Stimulated activated naive B cell treated with anti-CD40 and anti-IgM and Interleukin-4, amounts not matched to agents 10 μg/mL and 1 μg/mL and 100 μg/mL, for 72 hours (primary cell): ENCODE measurements around the gene CEP164.
"Not testable (repeated sequence)": the region's sequence is repeated elsewhere in the genome, so short reads cannot be mapped to it uniquely, and the experiment has no call there.

Experiments used
- ATAC-seq, 2 donors: fragments of 150-1000 bp; cut with Tn5 transposase; replicated peaks; 2 replicates each; pipeline ENCODE4 v1.10.0; 2021; ENCODE audit warnings: moderate library complexity in 1 of 2
- DNase-seq: peaks from one replicate; pipeline ENCODE4 v3.0.0; 2021
- H3K27ac Mint-ChIP-seq: one replicate; pipeline ENCODE4 v1.8.0; 2022; ENCODE audit warnings: mild to moderate bottlenecking, mixed read lengths
- H3K27me3 Mint-ChIP-seq, 2 donors: one replicate each; pipeline ENCODE4 v1.8.0; 2022; ENCODE audit warnings: mixed read lengths in 2 of 2
- H3K36me3 Mint-ChIP-seq, 2 donors: one replicate each; pipeline ENCODE4 v1.8.0; 2022; ENCODE audit warnings: mixed read lengths in 2 of 2, mild to moderate bottlenecking in 1 of 2
- H3K4me1 Mint-ChIP-seq, 2 donors: one replicate each; pipeline ENCODE4 v1.8.0; 2022; ENCODE audit warnings: mixed read lengths in 2 of 2, mild to moderate bottlenecking in 1 of 2
- H3K4me3 Mint-ChIP-seq, 2 donors: one replicate each; pipeline ENCODE4 v1.8.0; 2022; ENCODE audit warnings: mild to moderate bottlenecking in 2 of 2, mixed read lengths in 2 of 2, moderate library complexity in 1 of 2
- H3K9me3 Mint-ChIP-seq, 2 donors: one replicate each; pipeline ENCODE4 v1.8.0; 2022; ENCODE audit warnings: mixed read lengths in 2 of 2, mild to moderate bottlenecking in 1 of 2

CEP164 gene

GRCh38 chr11:117387992-117388755 lies 60.5 kb downstream of the CEP164 start:
- H3K9me3 Mint-ChIP-seq, result no peaks in the 10 kb centered on the region
- H3K36me3 Mint-ChIP-seq, result peaks cover 42 to 73% of the 10 kb centered on the region in 2 donors
- H3K4me1 Mint-ChIP-seq, result no peaks in the 10 kb centered on the region
- no peak for ATAC-seq
- no peak overlapping the region for H3K27ac Mint-ChIP-seq
- no peaks in the 10 kb centered on the region for H3K27me3 Mint-ChIP-seq
- DNase-seq, result no peak
- no peak overlapping the region for H3K4me3 Mint-ChIP-seq

- Mint-ChIP-seq H3K36me3 (peaks cover 56 to 82% of the 10 kb centered on the region in 2 donors), H3K9me3 (no peaks in the 10 kb centered on the region), H3K4me3 (no peak overlapping the region)
These were observed 63.1 kb downstream of the CEP164 start for GRCh38 chr11:117390743-117391142.

GRCh38 chr11:117391181-117391580 lies 63.5 kb downstream of the CEP164 start:
- no peak overlapping the region for H3K27ac Mint-ChIP-seq
- no peaks in the 10 kb centered on the region for H3K27me3 Mint-ChIP-seq
- ATAC-seq (no peak), DNase-seq (no peak)
- H3K36me3 Mint-ChIP-seq, result peaks cover 61 to 84% of the 10 kb centered on the region in 2 donors
- no peaks in the 10 kb centered on the region for H3K4me1 Mint-ChIP-seq
- H3K9me3 Mint-ChIP-seq, result no peaks in the 10 kb centered on the region
- H3K4me3 Mint-ChIP-seq, result no peak overlapping the region

More at GRCh38 chr11:117390743-117391142, 63.1 kb downstream of the CEP164 start:
- H3K27ac Mint-ChIP-seq, result peak overlapping the region; percentile 48
- H3K27me3 Mint-ChIP-seq, result no peaks in the 10 kb centered on the region
- H3K4me1 Mint-ChIP-seq, result no peaks in the 10 kb centered on the region
- DNase-seq (no peak), ATAC-seq (no peak)

GRCh38 chr11:117392001-117392690 lies 64.5 kb downstream of the CEP164 start:
- no peak overlapping the region for H3K27ac Mint-ChIP-seq
- peaks cover 66 to 86% of the 10 kb centered on the region in 2 donors for H3K36me3 Mint-ChIP-seq
- no peaks in the 10 kb centered on the region for H3K4me1 Mint-ChIP-seq
- H3K4me3 Mint-ChIP-seq, result no peak overlapping the region
- H3K9me3 Mint-ChIP-seq, result no peaks in the 10 kb centered on the region
- no peaks in the 10 kb centered on the region for H3K27me3 Mint-ChIP-seq
- no peak for ATAC-seq
- DNase-seq, result no peak

- no peak overlapping the region for H3K27ac Mint-ChIP-seq
- no peak for ATAC-seq
- DNase-seq, result no peak
- H3K36me3 Mint-ChIP-seq, result peaks cover 72 to 90% of the 10 kb centered on the region in 2 donors
- no peaks in the 10 kb centered on the region for H3K4me1 Mint-ChIP-seq
- H3K4me3 Mint-ChIP-seq, result no peak overlapping the region
- no peaks in the 10 kb centered on the region for H3K27me3 Mint-ChIP-seq
- peaks cover 0 to 3% of the 10 kb centered on the region in 2 donors for H3K9me3 Mint-ChIP-seq
These were observed 65.3 kb downstream of the CEP164 start for GRCh38 chr11:117392979-117393378.

DNA sequence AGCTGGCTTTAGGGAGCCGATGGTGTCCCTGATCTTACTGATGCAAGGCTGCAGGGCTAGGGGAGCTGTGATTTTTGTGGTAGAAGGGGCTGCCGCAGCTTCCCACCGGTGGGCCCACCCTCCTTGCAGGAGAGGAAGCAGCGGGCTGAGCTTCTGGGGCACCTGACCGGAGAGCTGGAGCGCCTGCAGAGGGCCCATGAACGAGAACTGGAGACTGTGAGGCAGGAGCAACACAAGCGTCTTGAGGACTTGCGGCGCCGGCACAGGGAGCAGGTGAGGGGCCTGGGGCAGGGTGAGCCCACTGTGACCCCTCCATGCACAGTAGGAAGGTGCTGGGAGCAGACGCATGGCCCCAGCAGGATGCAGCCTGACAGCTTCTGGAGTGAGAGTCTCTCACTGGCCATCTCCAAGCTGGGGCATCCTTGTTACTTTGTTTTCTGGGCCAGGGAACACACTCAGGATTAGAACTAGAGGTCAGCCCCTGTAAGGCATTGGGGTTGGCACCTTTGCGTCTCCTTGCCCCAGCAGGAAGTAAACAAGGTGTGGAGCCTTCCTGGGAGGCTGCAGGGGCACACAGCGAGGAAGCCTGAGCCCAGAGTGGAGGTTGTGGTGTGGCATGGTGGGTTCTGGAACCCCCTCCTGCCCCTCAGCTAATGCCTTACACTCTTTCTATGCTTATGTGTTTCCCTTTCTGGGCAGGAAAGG lies 66.7 kb downstream of the CEP164 start:
- Mint-ChIP-seq H3K4me3 (no peak overlapping the region), H3K36me3 (peaks cover 78 to 93% of the 10 kb centered on the region in 2 donors), H3K27me3 (no peaks in the 10 kb centered on the region), H3K27ac (no peak overlapping the region), H3K9me3 (peaks cover 0 to 7% of the 10 kb centered on the region in 2 donors), H3K4me1 (no peaks in the 10 kb centered on the region)
- DNase-seq (no peak), ATAC-seq (no peak)

GRCh38 chr11:117395476-117395875 lies 67.8 kb downstream of the CEP164 start:
- Mint-ChIP-seq H3K27ac (no peak overlapping the region), H3K27me3 (no peaks in the 10 kb centered on the region), H3K36me3 (peaks cover 84 to 98% of the 10 kb centered on the region in 2 donors), H3K4me1 (peaks cover 5 to 10% of the 10 kb centered on the region in 2 donors), H3K9me3 (peaks cover 0 to 9% of the 10 kb centered on the region in 2 donors), H3K4me3 (no peak overlapping the region)
- DNase-seq (no peak), ATAC-seq (no peak)

- Mint-ChIP-seq H3K9me3 (peaks cover 0 to 9% of the 10 kb centered on the region in 2 donors), H3K27me3 (no peaks in the 10 kb centered on the region), H3K4me3 (no peak overlapping the region), H3K36me3 (peaks cover 79 to 94% of the 10 kb centered on the region in 2 donors), H3K27ac (no peak overlapping the region), H3K4me1 (peaks cover 13 to 19% of the 10 kb centered on the region in 2 donors)
- no peak for DNase-seq
- ATAC-seq, result no peak
These were observed 69.3 kb downstream of the CEP164 start for GRCh38 chr11:117396970-117397369.

- not testable (repeated sequence) for H3K27ac Mint-ChIP-seq, ATAC-seq, H3K27me3 Mint-ChIP-seq, H3K4me3 Mint-ChIP-seq, H3K9me3 Mint-ChIP-seq, DNase-seq
- Mint-ChIP-seq H3K4me1 (peaks cover 14 to 19% of the 10 kb centered on the region in 2 donors), H3K36me3 (peaks cover 83 to 94% of the 10 kb centered on the region in 2 donors)
These were observed 71.0 kb downstream of the CEP164 start for GRCh38 chr11:117398618-117399017.

GRCh38 chr11:117399100-117399840 lies 71.6 kb downstream of the CEP164 start:
- H3K27me3 Mint-ChIP-seq, H3K4me3 Mint-ChIP-seq, H3K27ac Mint-ChIP-seq, H3K9me3 Mint-ChIP-seq, DNase-seq, ATAC-seq: not testable (repeated sequence)
- Mint-ChIP-seq H3K4me1 (peaks cover 14 to 19% of the 10 kb centered on the region in 2 donors), H3K36me3 (peaks cover 83 to 94% of the 10 kb centered on the region in 2 donors)

DNA sequence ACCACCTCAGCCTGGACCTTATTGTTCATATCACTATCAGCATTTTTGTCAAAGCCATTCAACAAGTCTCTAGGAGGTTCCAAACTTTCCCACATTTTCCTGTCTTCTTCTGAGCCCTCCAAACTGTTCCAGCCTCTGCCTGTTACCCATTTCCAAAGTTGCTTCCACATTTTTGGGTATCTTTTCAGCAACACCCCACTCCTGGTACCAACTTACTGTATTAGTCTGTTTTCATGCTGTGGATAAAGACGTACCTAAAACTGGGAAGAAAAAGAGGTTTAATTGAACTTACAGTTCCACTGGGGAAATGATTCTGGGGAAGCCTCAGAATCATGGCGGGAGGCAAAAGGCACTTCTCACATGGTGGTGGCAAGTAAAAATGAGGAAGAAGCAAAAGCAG lies 78.2 kb downstream of the CEP164 start:
- not testable (repeated sequence) for H3K27ac Mint-ChIP-seq, H3K9me3 Mint-ChIP-seq, H3K4me3 Mint-ChIP-seq, DNase-seq, H3K4me1 Mint-ChIP-seq, ATAC-seq, H3K27me3 Mint-ChIP-seq
- peaks cover 72 to 85% of the 10 kb centered on the region in 2 donors for H3K36me3 Mint-ChIP-seq

DNA sequence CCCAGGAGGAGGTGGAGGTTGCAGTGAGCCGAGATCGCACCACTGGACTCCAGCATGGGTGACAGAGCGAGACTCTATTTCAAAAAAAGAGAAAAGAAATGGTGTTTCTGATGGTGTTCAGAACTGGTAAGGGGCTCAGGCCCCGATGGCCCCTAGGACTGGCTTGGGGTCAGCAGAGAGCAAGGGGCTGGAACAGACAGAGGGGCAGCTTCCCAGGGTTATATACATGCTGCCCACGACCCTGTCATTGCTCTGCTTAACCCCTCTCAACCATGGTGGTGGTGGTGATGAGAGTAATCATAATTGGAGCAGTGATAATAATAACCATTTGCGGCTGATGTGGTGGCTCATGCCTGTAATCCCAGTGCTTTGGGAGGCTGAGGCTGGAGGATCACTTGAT lies 79.4 kb downstream of the CEP164 start:
- Mint-ChIP-seq H3K4me1 (peaks cover 0 to 2% of the 10 kb centered on the region in 2 donors), H3K36me3 (peaks cover 73 to 88% of the 10 kb centered on the region in 2 donors), H3K27ac (no peak overlapping the region), H3K4me3 (no peak overlapping the region), H3K9me3 (peaks cover 6 to 7% of the 10 kb centered on the region in 2 donors), H3K27me3 (no peaks in the 10 kb centered on the region)
- ATAC-seq, result no peak
- DNase-seq, result no peak

GRCh38 chr11:117408356-117408755 lies 80.7 kb downstream of the CEP164 start:
- Mint-ChIP-seq H3K4me3 (no peak overlapping the region), H3K27me3 (no peaks in the 10 kb centered on the region), H3K36me3 (peaks cover 67 to 88% of the 10 kb centered on the region in 2 donors), H3K4me1 (no peaks in the 10 kb centered on the region), H3K9me3 (peaks cover 6 to 7% of the 10 kb centered on the region in 2 donors), H3K27ac (peak overlapping the region; percentile 9)
- ATAC-seq, result no peak
- DNase-seq, result no peak

DNA sequence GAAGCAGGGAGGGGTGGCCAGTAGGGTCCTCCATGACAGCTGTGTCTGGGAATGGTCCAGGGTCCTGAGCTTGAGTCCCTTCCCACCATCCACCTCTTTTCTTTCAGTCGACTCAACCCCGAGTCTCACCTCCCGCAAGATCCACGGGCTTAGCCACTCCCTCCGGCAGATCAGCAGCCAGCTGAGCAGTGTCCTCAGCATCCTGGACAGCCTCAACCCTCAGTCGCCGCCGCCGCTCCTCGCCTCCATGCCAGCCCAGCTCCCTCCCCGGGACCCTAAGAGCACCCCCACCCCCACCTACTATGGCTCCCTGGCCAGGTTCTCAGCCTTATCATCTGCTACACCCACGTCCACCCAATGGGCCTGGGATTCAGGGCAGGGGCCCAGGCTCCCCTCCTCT lies 81.9 kb downstream of the CEP164 start:
- Mint-ChIP-seq H3K27me3 (no peaks in the 10 kb centered on the region), H3K9me3 (peaks cover 6 to 7% of the 10 kb centered on the region in 2 donors), H3K4me1 (no peaks in the 10 kb centered on the region), H3K4me3 (no peak overlapping the region), H3K27ac (no peak overlapping the region), H3K36me3 (peaks cover 59 to 80% of the 10 kb centered on the region in 2 donors)
- DNase-seq, result no peak
- ATAC-seq, result no peak
